GM19239 (cell line): ENCODE results near the gene DSCAM.
"Not testable (repeated sequence)": the region's sequence is repeated elsewhere in the genome, so short reads cannot be mapped to it uniquely, and the experiment has no call there.

Experiments used
- DNase-seq: peaks from one replicate; pipeline ENCODE4 v3.0.0; 2011; ENCODE audit warnings: low spot score; ENCODE audit not compliant: insufficient read length
- FAIRE-seq: peaks from 2 replicates; lab custom pipeline; 2011; peaks lifted over from hg19 to GRCh38; lab: Jason Lieb, UNC

DSCAM gene

GRCh38 chr21:40846587-40847411, at the start of gene DSCAM:
DSCAM (minus strand) TSS chr21:40847158; CDS start chr21:40846661, 497 bp downstream.
- DNase-seq (no peak), FAIRE-seq (no peak)

- DNase-seq, result not testable (repeated sequence)
These were observed 48.7 kb upstream of the DSCAM start for GRCh38 chr21:40895697-40896096.

GRCh38 chr21:40886931-40887330, 40.0 kb upstream of the DSCAM start:
- no peak for FAIRE-seq
- DNase-seq, result no peak

More at GRCh38 chr21:40895697-40896096, 48.7 kb upstream of the DSCAM start:
- not testable (repeated sequence) for FAIRE-seq

GRCh38 chr21:40886006-40886405, 39.0 kb upstream of the DSCAM start:
- FAIRE-seq, result no peak
- no peak for DNase-seq

- no peak for FAIRE-seq
- no peak for DNase-seq
These were observed 35.4 kb upstream of the DSCAM start for GRCh38 chr21:40882192-40882915.

GRCh38 chr21:40881767-40882166, 34.8 kb upstream of the DSCAM start:
- no peak for FAIRE-seq
- DNase-seq, result no peak

- FAIRE-seq (no peak), DNase-seq (no peak)
These were observed 24.1 kb upstream of the DSCAM start for GRCh38 chr21:40871099-40871498.

GRCh38 chr21:40863839-40864238, 16.9 kb upstream of the DSCAM start:
- FAIRE-seq, result no peak
- no peak for DNase-seq

GRCh38 chr21:40858517-40858916, 11.6 kb upstream of the DSCAM start:
- no peak for DNase-seq
- FAIRE-seq, result no peak

- DNase-seq (no peak), FAIRE-seq (no peak)
These were observed 7.2 kb upstream of the DSCAM start for GRCh38 chr21:40853956-40854688.

- FAIRE-seq (no peak), DNase-seq (no peak)
These were observed 5.6 kb upstream of the DSCAM start for GRCh38 chr21:40852563-40852962.

GRCh38 chr21:40851749-40852148, 4.8 kb upstream of the DSCAM start:
- no peak for FAIRE-seq
- no peak for DNase-seq

GRCh38 chr21:40850071-40850470, 3.1 kb upstream of the DSCAM start:
- FAIRE-seq, result no peak

GRCh38 chr21:40847951-40848350, 993 bp upstream of the DSCAM start:
- no peak for DNase-seq
- FAIRE-seq, result no peak

More at GRCh38 chr21:40850071-40850470, 3.1 kb upstream of the DSCAM start:
- no peak for DNase-seq

- no peak for DNase-seq
- no peak for FAIRE-seq
These were observed 855 bp downstream of the DSCAM start for GRCh38 chr21:40846103-40846502.

GRCh38 chr21:40845441-40845995, 1.4 kb downstream of the DSCAM start:
- FAIRE-seq, result no peak
- DNase-seq, result no peak

- no peak for FAIRE-seq
- DNase-seq, result no peak
These were observed 2.0 kb downstream of the DSCAM start for GRCh38 chr21:40844935-40845334.

- FAIRE-seq, result no peak
- DNase-seq, result no peak
These were observed 4.8 kb downstream of the DSCAM start for GRCh38 chr21:40842197-40842552.

GRCh38 chr21:40841524-40842196, 5.3 kb downstream of the DSCAM start:
- no peak for DNase-seq

More at GRCh38 chr21:40841524-40842196, 5.3 kb downstream of the DSCAM start:
- FAIRE-seq, result no peak
